ENCODE data around the gene CYTH2.

DNA sequence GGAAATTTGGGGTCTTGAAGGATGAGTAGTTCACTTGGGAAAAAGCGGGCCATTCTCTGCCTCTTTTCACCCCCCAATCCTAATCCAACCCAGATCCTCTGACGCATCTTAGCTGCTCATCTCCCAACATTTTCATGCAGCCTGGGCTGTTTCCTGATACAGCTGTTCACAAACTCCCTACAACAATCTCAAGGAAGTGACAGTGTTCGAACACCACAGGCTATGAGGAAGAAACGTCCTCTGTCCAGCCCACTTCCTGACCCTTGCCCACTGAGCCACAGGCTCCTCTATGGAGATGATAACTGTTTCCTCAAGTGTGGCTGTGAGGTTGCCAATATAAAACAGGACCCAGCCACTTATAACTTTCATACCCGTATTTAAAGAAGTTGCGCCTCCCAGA lies 26.2 kb downstream of the CYTH2 start:
- TF ChIP-seq, protein P1, sequence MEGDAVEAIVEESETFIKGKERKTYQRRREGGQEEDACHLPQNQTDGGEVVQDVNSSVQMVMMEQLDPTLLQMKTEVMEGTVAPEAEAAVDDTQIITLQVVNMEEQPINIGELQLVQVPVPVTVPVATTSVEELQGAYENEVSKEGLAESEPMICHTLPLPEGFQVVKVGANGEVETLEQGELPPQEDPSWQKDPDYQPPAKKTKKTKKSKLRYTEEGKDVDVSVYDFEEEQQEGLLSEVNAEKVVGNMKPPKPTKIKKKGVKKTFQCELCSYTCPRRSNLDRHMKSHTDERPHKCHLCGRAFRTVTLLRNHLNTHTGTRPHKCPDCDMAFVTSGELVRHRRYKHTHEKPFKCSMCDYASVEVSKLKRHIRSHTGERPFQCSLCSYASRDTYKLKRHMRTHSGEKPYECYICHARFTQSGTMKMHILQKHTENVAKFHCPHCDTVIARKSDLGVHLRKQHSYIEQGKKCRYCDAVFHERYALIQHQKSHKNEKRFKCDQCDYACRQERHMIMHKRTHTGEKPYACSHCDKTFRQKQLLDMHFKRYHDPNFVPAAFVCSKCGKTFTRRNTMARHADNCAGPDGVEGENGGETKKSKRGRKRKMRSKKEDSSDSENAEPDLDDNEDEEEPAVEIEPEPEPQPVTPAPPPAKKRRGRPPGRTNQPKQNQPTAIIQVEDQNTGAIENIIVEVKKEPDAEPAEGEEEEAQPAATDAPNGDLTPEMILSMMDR (IDR thresholded peaks at IDR 0.05; ENCODE audit: insufficient read depth, low read depth, low read length): no peak
- no peak for TF ChIP-seq EZH2 (IDR thresholded peaks at IDR 0.05; ENCODE audit: insufficient read depth, low read length)

Measured in astrocyte (in vitro differentiated cells and primary cell).